Measurements from ENCODE around the gene CTNNB1. TPM values are rescaled to one million over a fixed set of nuclear protein-coding genes. Genes with fewer than 3 reads are reported as not detected.

Gene CTNNB1
- total RNA-seq, 2 donors from 2014 or later: 420 to 534 TPM

- Histone ChIP-seq H3K27me3 (ENCODE audit: control insufficient read depth, insufficient read depth, low read length, poor library complexity, severe bottlenecking) (no peaks in the 10 kb centered on the region), H3K4me1 (ENCODE audit: control insufficient read depth, insufficient read depth, low read length) (peaks cover 8% of the 10 kb centered on the region), H3K27ac (ENCODE audit: low read depth, low read length) (no peak overlapping the region), H3K36me3 (ENCODE audit: control insufficient read depth, insufficient read depth, low read length) (no peaks in the 10 kb centered on the region), H3K9me3 (ENCODE audit: control insufficient read depth, low read length) (no peaks in the 10 kb centered on the region), H3K9ac (ENCODE audit: extremely low read depth, low read length, poor library complexity, severe bottlenecking) (no peak overlapping the region), H3K4me3 (ENCODE audit: low read length) (no peak overlapping the region)
- no peaks in the 10 kb centered on the region for H3K9me3 Mint-ChIP-seq
- no peaks in the 10 kb centered on the region for H3K36me3 Mint-ChIP-seq (ENCODE audit: low read depth)
- TF ChIP-seq, protein P1, sequence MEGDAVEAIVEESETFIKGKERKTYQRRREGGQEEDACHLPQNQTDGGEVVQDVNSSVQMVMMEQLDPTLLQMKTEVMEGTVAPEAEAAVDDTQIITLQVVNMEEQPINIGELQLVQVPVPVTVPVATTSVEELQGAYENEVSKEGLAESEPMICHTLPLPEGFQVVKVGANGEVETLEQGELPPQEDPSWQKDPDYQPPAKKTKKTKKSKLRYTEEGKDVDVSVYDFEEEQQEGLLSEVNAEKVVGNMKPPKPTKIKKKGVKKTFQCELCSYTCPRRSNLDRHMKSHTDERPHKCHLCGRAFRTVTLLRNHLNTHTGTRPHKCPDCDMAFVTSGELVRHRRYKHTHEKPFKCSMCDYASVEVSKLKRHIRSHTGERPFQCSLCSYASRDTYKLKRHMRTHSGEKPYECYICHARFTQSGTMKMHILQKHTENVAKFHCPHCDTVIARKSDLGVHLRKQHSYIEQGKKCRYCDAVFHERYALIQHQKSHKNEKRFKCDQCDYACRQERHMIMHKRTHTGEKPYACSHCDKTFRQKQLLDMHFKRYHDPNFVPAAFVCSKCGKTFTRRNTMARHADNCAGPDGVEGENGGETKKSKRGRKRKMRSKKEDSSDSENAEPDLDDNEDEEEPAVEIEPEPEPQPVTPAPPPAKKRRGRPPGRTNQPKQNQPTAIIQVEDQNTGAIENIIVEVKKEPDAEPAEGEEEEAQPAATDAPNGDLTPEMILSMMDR (conservative IDR thresholded peaks at IDR 0.05): no peak
- no peak overlapping the region for H3K4me3 Mint-ChIP-seq
- no peak for DNase-seq
- H3K27me3 Mint-ChIP-seq (ENCODE audit: insufficient read depth): no peaks in the 10 kb centered on the region
- 70 to 72% methylated on average over 2 to 3 of the region's 4 CpGs for WGBS, 2 experiments (ENCODE audit: insufficient coverage in 1 of 2, insufficient read length in 1 of 2)
- H3K27ac Mint-ChIP-seq: no peak overlapping the region
- peaks cover 18% of the 10 kb centered on the region for H3K4me1 Mint-ChIP-seq
Observed at GRCh38 chr3:41193794-41194539, 5.3 kb upstream of the CTNNB1 start.

DNA sequence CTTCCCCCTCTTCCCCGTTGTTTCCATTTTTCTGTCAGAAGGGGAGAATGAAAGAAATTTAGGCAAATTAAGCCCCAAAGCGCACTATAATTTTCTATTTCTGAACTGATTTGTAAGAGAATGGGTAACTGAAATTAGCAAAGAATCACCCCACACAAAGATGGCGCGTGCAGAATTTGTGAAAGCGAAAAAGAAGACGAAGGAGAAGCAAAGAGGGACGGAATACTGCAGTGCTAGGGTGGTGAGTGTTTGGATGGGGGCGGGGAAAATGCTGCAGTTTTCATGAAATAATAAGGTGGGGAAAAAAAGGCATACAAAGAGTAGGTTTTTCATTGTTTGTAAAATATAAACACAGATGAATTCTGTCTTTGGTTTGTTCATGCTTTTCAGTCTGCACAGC is 4.6 kb upstream of the CTNNB1 start:
- Histone ChIP-seq H3K36me3 (ENCODE audit: control insufficient read depth, insufficient read depth, low read length) (no peaks in the 10 kb centered on the region), H3K9me3 (ENCODE audit: control insufficient read depth, low read length) (no peaks in the 10 kb centered on the region), H3K4me3 (ENCODE audit: low read length) (no peak overlapping the region), H3K9ac (ENCODE audit: extremely low read depth, low read length, poor library complexity, severe bottlenecking) (no peak overlapping the region), H3K27ac (ENCODE audit: low read depth, low read length) (peak overlapping the region; percentile 40), H3K27me3 (ENCODE audit: control insufficient read depth, insufficient read depth, low read length, poor library complexity, severe bottlenecking) (no peaks in the 10 kb centered on the region), H3K4me1 (ENCODE audit: control insufficient read depth, insufficient read depth, low read length) (peaks cover 8% of the 10 kb centered on the region)
- Mint-ChIP-seq H3K9me3 (no peaks in the 10 kb centered on the region), H3K4me1 (peaks cover 18% of the 10 kb centered on the region), H3K4me3 (no peak overlapping the region), H3K36me3 (ENCODE audit: low read depth) (no peaks in the 10 kb centered on the region), H3K27me3 (ENCODE audit: insufficient read depth) (no peaks in the 10 kb centered on the region), H3K27ac (no peak overlapping the region)
- no peak for DNase-seq
- TF ChIP-seq, protein P1 (conservative IDR thresholded peaks at IDR 0.05): no peak
- WGBS, 2 experiments (ENCODE audit: insufficient coverage in 1 of 2, insufficient read length in 1 of 2): 93 to 100% methylated on average over 1 to 8 of the region's 8 CpGs

DNA sequence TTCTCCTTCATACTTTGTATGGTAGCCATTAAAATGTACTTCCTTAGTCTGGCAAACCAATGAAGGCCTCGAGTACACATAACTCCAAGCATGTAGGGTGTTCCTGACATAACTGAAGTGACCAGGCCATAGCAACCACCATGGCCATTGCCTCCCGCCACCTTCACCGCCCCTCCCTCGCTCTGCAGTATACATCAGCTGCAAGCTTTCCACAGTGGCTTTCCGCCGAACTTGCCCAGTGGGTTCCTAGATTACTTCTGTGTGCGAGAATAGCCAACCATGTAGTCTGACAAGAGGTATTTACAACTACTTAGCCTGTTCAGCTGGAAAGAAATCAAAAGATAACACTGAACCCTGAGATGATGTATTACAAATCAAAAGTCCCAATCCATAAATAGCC is 3.4 kb upstream of the CTNNB1 start:
- Histone ChIP-seq H3K27me3 (ENCODE audit: control insufficient read depth, insufficient read depth, low read length, poor library complexity, severe bottlenecking) (no peaks in the 10 kb centered on the region), H3K9ac (ENCODE audit: extremely low read depth, low read length, poor library complexity, severe bottlenecking) (no peak overlapping the region), H3K4me1 (ENCODE audit: control insufficient read depth, insufficient read depth, low read length) (peaks cover 4% of the 10 kb centered on the region), H3K4me3 (ENCODE audit: low read length) (no peak overlapping the region), H3K9me3 (ENCODE audit: control insufficient read depth, low read length) (no peaks in the 10 kb centered on the region), H3K36me3 (ENCODE audit: control insufficient read depth, insufficient read depth, low read length) (no peaks in the 10 kb centered on the region), H3K27ac (ENCODE audit: low read depth, low read length) (no peak overlapping the region)
- H3K27me3 Mint-ChIP-seq (ENCODE audit: insufficient read depth): no peaks in the 10 kb centered on the region
- no peak for DNase-seq
- TF ChIP-seq, protein P1 (conservative IDR thresholded peaks at IDR 0.05): no peak
- peaks cover 2% of the 10 kb centered on the region for H3K36me3 Mint-ChIP-seq (ENCODE audit: low read depth)
- H3K9me3 Mint-ChIP-seq: no peaks in the 10 kb centered on the region
- 93 to 94% methylated on average over 7 of the region's 7 CpGs for WGBS, 2 experiments (ENCODE audit: insufficient coverage in 1 of 2, insufficient read length in 1 of 2)
- H3K27ac Mint-ChIP-seq: no peak overlapping the region
- H3K4me3 Mint-ChIP-seq: no peak overlapping the region
- H3K4me1 Mint-ChIP-seq: peaks cover 12% of the 10 kb centered on the region

Data from endodermal cell (in vitro differentiated cells).